GM12873 (cell line): ENCODE data around the gene PANX2.

Source experiments
- CTCF ChIP-seq: IDR thresholded peaks from 2 replicates; pipeline ENCODE4 v1.5.1; 2012; ENCODE audit warnings: low read depth, mild to moderate bottlenecking, moderate library complexity, low read length, control low read depth; ENCODE audit not compliant: insufficient read depth; ENCODE audit errors: missing control alignments

Gene PANX2

DNA sequence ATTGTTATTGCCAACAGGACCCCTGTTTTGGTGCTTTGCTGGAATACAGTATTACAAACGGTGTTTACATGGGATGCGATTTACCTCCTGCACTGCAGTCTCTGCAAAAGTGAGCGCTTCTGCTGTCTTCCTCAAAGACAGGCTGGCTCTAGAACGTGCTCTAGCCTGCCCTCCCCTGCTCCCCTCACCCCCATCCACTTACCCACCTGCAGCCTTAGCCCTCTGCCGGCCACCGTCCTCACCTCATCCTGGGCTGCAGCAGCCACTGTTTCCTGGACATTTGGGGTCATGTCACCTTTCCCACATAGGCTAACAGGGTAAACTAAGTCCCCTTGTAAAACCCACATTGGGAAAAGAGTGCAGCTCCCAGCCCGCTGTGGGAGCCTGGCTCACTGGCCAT is 9.6 kb upstream of the PANX2 start:
- TF ChIP-seq CTCF: no peak

DNA sequence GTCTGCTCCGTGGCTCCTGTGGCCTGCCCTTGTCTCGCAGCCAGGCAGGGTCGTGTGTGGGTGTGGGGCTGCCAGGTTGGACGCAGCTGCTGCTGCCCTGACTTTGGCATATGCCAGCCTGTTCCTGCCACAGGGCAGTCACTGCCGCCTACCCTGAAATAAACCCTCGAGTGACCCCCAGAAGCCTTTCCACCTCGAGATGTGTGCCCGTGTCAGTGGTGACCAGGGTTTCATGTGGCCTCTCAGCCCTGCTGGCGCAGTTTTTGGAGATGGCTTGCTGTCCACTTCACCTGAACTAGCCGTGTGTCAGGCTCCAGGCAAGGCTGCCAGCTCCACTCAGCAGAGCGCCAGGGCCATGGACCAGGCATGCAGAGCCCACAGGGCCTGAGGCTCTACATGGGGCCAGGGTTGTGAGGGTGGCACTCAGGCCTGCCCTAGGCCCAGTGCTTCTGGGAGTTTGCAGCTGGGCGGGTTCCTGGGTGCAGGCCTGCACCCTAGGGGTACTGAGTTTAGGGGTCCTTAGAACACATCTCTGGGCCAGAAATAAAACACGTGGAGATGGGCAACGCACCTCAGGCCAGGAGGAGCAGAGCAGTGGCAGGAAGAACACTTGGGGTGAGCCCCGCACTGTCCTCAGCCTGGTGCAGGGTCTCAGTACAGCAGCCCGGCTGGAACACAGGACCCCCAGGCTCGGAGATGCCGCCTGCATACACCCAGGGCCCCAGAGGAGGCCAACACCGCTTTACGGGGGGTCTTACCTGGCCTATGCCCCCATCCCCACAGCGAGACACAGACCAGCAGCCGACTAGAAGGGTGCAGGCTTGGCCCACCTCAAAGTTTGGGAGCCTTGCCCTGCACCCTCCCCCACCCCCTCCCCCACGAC is 8.8 kb upstream of the PANX2 start:
- no peak for TF ChIP-seq CTCF

- TF ChIP-seq CTCF: no peak
These were observed 8.1 kb upstream of the PANX2 start for GRCh38 chr22:50162391-50162956.

DNA sequence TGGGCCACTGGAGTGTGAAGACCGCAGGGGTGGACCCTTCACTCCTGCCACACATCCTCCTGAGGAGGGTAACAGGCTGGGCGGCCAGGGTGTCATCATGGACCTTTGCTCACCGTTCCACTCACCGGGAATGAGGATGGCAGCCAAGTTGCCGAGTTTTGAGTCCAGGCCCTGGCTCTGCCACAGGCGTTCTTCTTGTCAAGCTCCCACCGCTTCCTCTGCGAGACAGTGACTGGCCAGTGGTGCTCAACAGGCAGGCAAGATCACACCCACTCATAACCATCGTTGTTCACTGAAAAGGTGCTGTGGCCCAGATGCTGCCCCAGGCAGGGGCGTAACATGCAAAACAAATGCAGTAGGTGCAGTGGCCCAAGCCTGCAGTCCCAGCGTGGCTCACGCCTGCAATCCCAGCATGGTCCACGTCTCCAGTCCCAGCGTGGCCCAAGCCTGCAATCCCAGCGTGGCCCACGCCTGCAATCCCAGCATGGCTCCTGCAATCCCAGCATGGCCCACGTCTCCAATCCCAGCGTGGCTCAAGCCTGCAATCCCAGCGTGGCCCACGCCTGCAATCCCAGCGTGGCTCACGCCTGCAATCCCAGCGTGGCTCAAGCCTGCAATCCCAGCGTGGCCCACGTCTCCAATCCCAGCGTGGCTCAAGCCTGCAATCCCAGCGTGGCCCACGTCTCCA is 5.0 kb upstream of the PANX2 start:
- TF ChIP-seq CTCF: no peak

- no peak for TF ChIP-seq CTCF
These were observed 2.6 kb upstream of the PANX2 start for GRCh38 chr22:50167689-50168489.

- no peak for TF ChIP-seq CTCF
These were observed 1.3 kb upstream of the PANX2 start for GRCh38 chr22:50169181-50169759.
